Liver (tissue), 9 donors: Measurements from ENCODE around the gene ADARB1. TPM values are rescaled to one million over a fixed set of nuclear protein-coding genes. Genes with fewer than 3 reads are reported as not detected.

Source experiments
- DNase-seq: peaks from one replicate; pipeline ENCODE4 v3.0.0-alpha.2; 2017; ENCODE audit warnings: low spot score
- H3K27ac ChIP-seq, 2 donors: one replicate each; pipeline ENCODE4 v1.7.0; 2013; ENCODE audit warnings: inconsistent platforms in 2 of 2, low read length in 2 of 2, control low read depth in 1 of 2, low read depth in 1 of 2, mild to moderate bottlenecking in 1 of 2
- H3K27me3 ChIP-seq, 4 donors: one replicate each; pipeline versions ENCODE4 v1.6.1 to v1.7.0; 2013; ENCODE audit warnings: low read length in 3 of 4, inconsistent platforms in 1 of 4, mild to moderate bottlenecking in 1 of 4, moderate library complexity in 1 of 4; ENCODE audit not compliant: control insufficient read depth in 4 of 4, insufficient read depth in 4 of 4
- H3K36me3 ChIP-seq, 4 donors: one replicate each; pipeline versions ENCODE4 v1.6.1 to v1.7.0; 2013; ENCODE audit warnings: low read length in 3 of 4, mild to moderate bottlenecking in 3 of 4, low read depth in 1 of 4, moderate library complexity in 1 of 4; ENCODE audit not compliant: control insufficient read depth in 4 of 4, insufficient read depth in 3 of 4
- H3K4me1 ChIP-seq, 4 donors: one replicate each; pipeline versions ENCODE4 v1.6.1 to v1.7.0; 2013; ENCODE audit warnings: low read length in 3 of 4, mild to moderate bottlenecking in 3 of 4, moderate library complexity in 1 of 4; ENCODE audit not compliant: control insufficient read depth in 4 of 4, insufficient read depth in 4 of 4
- H3K4me3 ChIP-seq, 3 donors: one replicate each; pipeline versions ENCODE4 v1.6.1 to v1.7.0; 2013; ENCODE audit warnings: low read length in 3 of 3, control low read depth in 1 of 3, low read depth in 1 of 3, mild to moderate bottlenecking in 1 of 3
- H3K9ac ChIP-seq, 2 donors: one replicate each; pipeline ENCODE4 v1.7.0; 2013; ENCODE audit warnings: low read length in 2 of 2, mild to moderate bottlenecking in 2 of 2, moderate library complexity in 2 of 2, control low read depth in 1 of 2, low read depth in 1 of 2
- H3K9me3 ChIP-seq, 4 donors: one replicate each; pipeline versions ENCODE4 v1.6.1 to v1.7.0; 2013; ENCODE audit warnings: low read length in 3 of 4; ENCODE audit not compliant: control insufficient read depth in 4 of 4
- EGR1 ChIP-seq, 2 donors: IDR thresholded peaks; 2 replicates each; pipeline ENCODE4 v1.6.1; 2016 to 2018; ENCODE audit warnings: antibody characterized with exemption in 2 of 2, low read depth in 2 of 2
- FOXA2 ChIP-seq: IDR thresholded peaks from 2 replicates; pipeline ENCODE4 v1.6.1; 2016; ENCODE audit warnings: antibody characterized with exemption
- GABPA ChIP-seq, 2 donors: IDR thresholded peaks in 1 of 2; conservative IDR thresholded peaks in 1 of 2; 2 replicates each; pipeline ENCODE4 v1.6.1; 2016; ENCODE audit warnings: antibody characterized with exemption in 2 of 2, mild to moderate bottlenecking in 1 of 2, moderate library complexity in 1 of 2
- HNF4A ChIP-seq, 2 donors: conservative IDR thresholded peaks; 2 replicates each; pipeline ENCODE4 v1.6.1; 2016; ENCODE audit warnings: antibody characterized with exemption in 2 of 2, mild to moderate bottlenecking in 2 of 2
- HNF4G ChIP-seq: IDR thresholded peaks from 2 replicates; pipeline ENCODE4 v1.6.1; 2016; ENCODE audit warnings: antibody characterized with exemption
- JUND ChIP-seq, 2 donors: IDR thresholded peaks; 2 replicates each; pipeline ENCODE4 v1.6.1; 2016; ENCODE audit warnings: antibody characterized with exemption in 2 of 2
- NR2F2 ChIP-seq: IDR thresholded peaks from 2 replicates; pipeline ENCODE4 v1.6.1; 2016; ENCODE audit warnings: antibody characterized with exemption
- RAD21 ChIP-seq, 2 donors: IDR thresholded peaks; 2 replicates each; pipeline ENCODE4 v1.6.1; 2016; ENCODE audit warnings: antibody characterized with exemption in 2 of 2, mild to moderate bottlenecking in 2 of 2
- RXRA ChIP-seq, 2 donors: IDR thresholded peaks; 2 replicates each; pipeline ENCODE4 v1.6.1; 2017 to 2018; ENCODE audit warnings: antibody characterized with exemption in 2 of 2, mild to moderate bottlenecking in 1 of 2
- SP1 ChIP-seq: IDR thresholded peaks from 2 replicates; pipeline ENCODE4 v1.6.1; 2018; ENCODE audit warnings: antibody characterized with exemption, mild to moderate bottlenecking
- TAF1 ChIP-seq: conservative IDR thresholded peaks from 2 replicates; pipeline ENCODE4 v1.6.1; 2016; ENCODE audit warnings: antibody characterized with exemption, mild to moderate bottlenecking
- YY1 ChIP-seq: IDR thresholded peaks from 2 replicates; pipeline ENCODE4 v1.6.1; 2016; ENCODE audit warnings: antibody characterized with exemption, mild to moderate bottlenecking
- WGBS: extraction: QIAGEN DNeasy Blood & Tissue Kit; methylation state at CpG from one replicate; pipeline ENCODE4 v1.1.7; 2013; 5-methylcytosine and 5-hydroxymethylcytosine counted together
- polyA plus RNA-seq, 2 donors: library from polyadenylated mRNA; stranded (reverse) in 1 of 2; unstranded in 1 of 2; fragments of 200-250 nt in 1 of 2; fragments of >200 nt in 1 of 2; fragmentation: Nextera tagmentation in 1 of 2; extraction: Ambion mirVana in 1 of 2; gene quantifications; one replicate each; pipeline versions ENCODE4 v1.2.1 to v1.2.3, GENCODE V29; 2013 to 2015
- total RNA-seq, 2 donors: library from RNA; depleted of rRNA; stranded (reverse); fragments of >200 nt; gene quantifications; one replicate each; pipeline ENCODE4 v1.2.3, GENCODE V29; 2014
- TF ChIP-seq, protein P1 (sequence below): IDR thresholded peaks from 2 replicates; pipeline ENCODE4 v1.6.1; 2016; ENCODE audit warnings: antibody characterized with exemption
- TF ChIP-seq, protein P2 (sequence below): IDR thresholded peaks from 2 replicates; pipeline ENCODE4 v1.6.1; 2016; ENCODE audit warnings: antibody characterized with exemption
- TF ChIP-seq, protein P3 (sequence below): IDR thresholded peaks from 2 replicates; pipeline ENCODE4 v1.6.1; 2016; ENCODE audit warnings: antibody characterized with exemption, mild to moderate bottlenecking
- donor health status: healthy.
- donor health status: healthy.
- donor health status: healthy.
- donor health status: healthy.
- donor health status: healthy.

ADARB1 gene
- total and polyA plus RNA-seq, 4 donors, result 1.6 to 7.8 (median 2.9) TPM

DNA sequence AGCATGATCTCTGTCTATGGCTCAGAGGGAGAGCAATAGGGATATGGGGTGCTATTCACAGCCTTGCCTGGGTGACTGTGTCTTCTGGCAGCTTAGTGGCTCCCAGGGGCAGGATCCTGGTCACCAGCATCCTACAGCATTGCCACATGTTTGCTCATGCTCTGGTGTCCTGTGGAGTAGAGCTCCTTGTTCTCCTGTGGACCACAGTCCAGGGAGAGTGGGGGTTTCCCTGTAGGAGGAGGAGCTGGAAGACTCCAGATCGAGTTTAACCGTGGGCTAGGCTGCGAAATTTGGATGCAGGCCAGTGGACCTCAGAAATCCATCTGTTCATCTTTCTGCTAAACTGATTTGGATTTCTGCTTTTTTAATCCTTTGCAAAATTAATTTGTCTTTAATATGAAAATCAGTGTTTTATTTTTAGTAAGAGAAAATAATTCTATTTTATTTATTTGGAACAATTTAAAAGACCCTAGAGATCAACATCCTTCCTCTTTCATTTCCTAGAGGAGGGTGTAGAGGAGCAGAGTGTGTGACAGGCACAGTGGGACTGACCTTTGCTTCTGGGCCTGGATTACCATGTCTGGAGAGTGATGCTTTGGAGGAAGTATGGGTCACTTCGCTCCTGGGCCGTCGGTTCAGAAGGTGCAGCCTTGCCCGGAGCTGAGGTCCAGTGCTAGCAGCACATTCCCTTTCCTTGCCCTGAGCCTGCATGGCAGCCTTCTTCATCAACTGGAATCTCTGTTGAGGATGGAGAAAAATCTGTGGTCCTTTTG lies 17.4 kb downstream of the ADARB1 start:
- Histone ChIP-seq H3K36me3 (no peaks in the 10 kb centered on the region), H3K9me3 (no peaks in the 10 kb centered on the region), H3K27me3 (no peaks in the 10 kb centered on the region), H3K9ac (no peak overlapping the region), H3K4me1 (no peaks in the 10 kb centered on the region), H3K27ac (no peak overlapping the region), H3K4me3 (no peak overlapping the region)
- TF ChIP-seq EGR1 (IDR thresholded peaks at IDR 0.05; ENCODE audit: low read depth in 2 of 2) (no peak), RAD21 (IDR thresholded peaks at IDR 0.05) (no peak), NR2F2 (no peak), FOXA2 (no peak), RXRA (IDR thresholded peaks at IDR 0.05) (no peak), YY1 (no peak), GABPA (IDR thresholded peaks at IDR 0.05 in 1 of 2, conservative IDR thresholded peaks at IDR 0.05 in 1 of 2) (no peak), HNF4G (no peak), HNF4A (conservative IDR thresholded peaks at IDR 0.05) (no peak), SP1 (no peak)
- TF ChIP-seq, protein P1, sequence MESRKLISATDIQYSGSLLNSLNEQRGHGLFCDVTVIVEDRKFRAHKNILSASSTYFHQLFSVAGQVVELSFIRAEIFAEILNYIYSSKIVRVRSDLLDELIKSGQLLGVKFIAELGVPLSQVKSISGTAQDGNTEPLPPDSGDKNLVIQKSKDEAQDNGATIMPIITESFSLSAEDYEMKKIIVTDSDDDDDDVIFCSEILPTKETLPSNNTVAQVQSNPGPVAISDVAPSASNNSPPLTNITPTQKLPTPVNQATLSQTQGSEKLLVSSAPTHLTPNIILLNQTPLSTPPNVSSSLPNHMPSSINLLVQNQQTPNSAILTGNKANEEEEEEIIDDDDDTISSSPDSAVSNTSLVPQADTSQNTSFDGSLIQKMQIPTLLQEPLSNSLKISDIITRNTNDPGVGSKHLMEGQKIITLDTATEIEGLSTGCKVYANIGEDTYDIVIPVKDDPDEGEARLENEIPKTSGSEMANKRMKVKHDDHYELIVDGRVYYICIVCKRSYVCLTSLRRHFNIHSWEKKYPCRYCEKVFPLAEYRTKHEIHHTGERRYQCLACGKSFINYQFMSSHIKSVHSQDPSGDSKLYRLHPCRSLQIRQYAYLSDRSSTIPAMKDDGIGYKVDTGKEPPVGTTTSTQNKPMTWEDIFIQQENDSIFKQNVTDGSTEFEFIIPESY, result no peak
- DNase-seq, result no peak
- WGBS, result 80% methylated on average over 7 of the region's 7 CpGs

DNA sequence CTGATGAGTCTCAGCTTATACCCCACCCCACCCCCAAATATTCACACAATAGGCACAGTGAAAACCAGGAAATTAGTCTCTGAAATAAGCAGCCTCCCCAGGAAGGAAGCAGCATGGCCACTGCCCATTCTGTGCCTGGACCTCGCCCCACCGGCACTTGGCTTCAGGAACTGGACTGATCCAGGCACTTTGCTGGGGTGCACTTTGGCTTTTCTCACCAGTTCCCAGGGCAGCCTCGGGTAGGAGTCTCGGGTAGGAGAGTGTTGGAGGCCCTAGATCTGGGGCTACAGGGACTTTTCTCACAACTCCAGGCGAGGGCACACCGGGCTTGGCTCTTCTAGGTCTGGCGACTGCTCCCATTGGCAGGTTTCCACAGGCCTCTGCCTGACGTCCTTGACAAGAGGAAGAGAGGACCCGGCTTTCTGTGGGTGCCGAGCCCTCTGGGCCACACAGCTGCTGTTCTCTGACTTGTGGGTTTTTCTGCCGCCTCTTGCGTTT lies 18.7 kb downstream of the ADARB1 start:
- TF ChIP-seq HNF4G, result no peak
- no peak for TF ChIP-seq NR2F2
- TF ChIP-seq EGR1 (IDR thresholded peaks at IDR 0.05; ENCODE audit: low read depth in 2 of 2), result no peak
- TF ChIP-seq SP1, result no peak
- no peak for TF ChIP-seq RXRA (IDR thresholded peaks at IDR 0.05)
- no peak for TF ChIP-seq HNF4A (conservative IDR thresholded peaks at IDR 0.05)
- TF ChIP-seq, protein P2, sequence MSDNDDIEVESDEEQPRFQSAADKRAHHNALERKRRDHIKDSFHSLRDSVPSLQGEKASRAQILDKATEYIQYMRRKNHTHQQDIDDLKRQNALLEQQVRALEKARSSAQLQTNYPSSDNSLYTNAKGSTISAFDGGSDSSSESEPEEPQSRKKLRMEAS, result no peak
- TF ChIP-seq JUND (IDR thresholded peaks at IDR 0.05), result no peak
- no peak for TF ChIP-seq RAD21 (IDR thresholded peaks at IDR 0.05)
- TF ChIP-seq, protein P3, sequence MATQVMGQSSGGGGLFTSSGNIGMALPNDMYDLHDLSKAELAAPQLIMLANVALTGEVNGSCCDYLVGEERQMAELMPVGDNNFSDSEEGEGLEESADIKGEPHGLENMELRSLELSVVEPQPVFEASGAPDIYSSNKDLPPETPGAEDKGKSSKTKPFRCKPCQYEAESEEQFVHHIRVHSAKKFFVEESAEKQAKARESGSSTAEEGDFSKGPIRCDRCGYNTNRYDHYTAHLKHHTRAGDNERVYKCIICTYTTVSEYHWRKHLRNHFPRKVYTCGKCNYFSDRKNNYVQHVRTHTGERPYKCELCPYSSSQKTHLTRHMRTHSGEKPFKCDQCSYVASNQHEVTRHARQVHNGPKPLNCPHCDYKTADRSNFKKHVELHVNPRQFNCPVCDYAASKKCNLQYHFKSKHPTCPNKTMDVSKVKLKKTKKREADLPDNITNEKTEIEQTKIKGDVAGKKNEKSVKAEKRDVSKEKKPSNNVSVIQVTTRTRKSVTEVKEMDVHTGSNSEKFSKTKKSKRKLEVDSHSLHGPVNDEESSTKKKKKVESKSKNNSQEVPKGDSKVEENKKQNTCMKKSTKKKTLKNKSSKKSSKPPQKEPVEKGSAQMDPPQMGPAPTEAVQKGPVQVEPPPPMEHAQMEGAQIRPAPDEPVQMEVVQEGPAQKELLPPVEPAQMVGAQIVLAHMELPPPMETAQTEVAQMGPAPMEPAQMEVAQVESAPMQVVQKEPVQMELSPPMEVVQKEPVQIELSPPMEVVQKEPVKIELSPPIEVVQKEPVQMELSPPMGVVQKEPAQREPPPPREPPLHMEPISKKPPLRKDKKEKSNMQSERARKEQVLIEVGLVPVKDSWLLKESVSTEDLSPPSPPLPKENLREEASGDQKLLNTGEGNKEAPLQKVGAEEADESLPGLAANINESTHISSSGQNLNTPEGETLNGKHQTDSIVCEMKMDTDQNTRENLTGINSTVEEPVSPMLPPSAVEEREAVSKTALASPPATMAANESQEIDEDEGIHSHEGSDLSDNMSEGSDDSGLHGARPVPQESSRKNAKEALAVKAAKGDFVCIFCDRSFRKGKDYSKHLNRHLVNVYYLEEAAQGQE, result no peak
- no peak for TF ChIP-seq TAF1
- Histone ChIP-seq H3K9ac (no peak overlapping the region), H3K4me1 (no peaks in the 10 kb centered on the region), H3K27me3 (no peaks in the 10 kb centered on the region), H3K4me3 (no peak overlapping the region), H3K9me3 (no peaks in the 10 kb centered on the region), H3K36me3 (no peaks in the 10 kb centered on the region), H3K27ac (no peak overlapping the region)
- DNase-seq, result no peak
- 74% methylated on average over 12 of the region's 12 CpGs for WGBS
